GM12878 (cell line): ENCODE measurements around the gene MIAT. TPM values are rescaled to one million over a fixed set of nuclear protein-coding genes. Genes with fewer than 3 reads are reported as not detected.

Experiments used
- BMI1 ChIP-seq: fragments of 450-650 bp; IDR thresholded peaks from 2 replicates; pipeline ENCODE4 v1.6.1; 2016; ENCODE audit warnings: mild to moderate bottlenecking, moderate library complexity, borderline replicate concordance
- CHD2 ChIP-seq: IDR thresholded peaks from 2 replicates; pipeline ENCODE4 v1.6.1; 2011; ENCODE audit warnings: low read depth, low read length, improper control_type of control experiment, borderline replicate concordance
- CREM ChIP-seq: IDR thresholded peaks from 2 replicates; pipeline ENCODE4 v1.6.1; 2014; ENCODE audit warnings: antibody characterized with exemption, low read depth
- EGR1 ChIP-seq, 2 experiments: IDR thresholded peaks; 1 replicate in 1 of 2; 2 replicates in 1 of 2; pipeline ENCODE4 v1.6.1; 2011 to 2012; ENCODE audit warnings: low read depth in 2 of 2, low read length in 2 of 2, borderline replicate concordance in 1 of 2, mild to moderate bottlenecking in 1 of 2, moderate library complexity in 1 of 2
- ESRRA ChIP-seq: IDR thresholded peaks from 2 replicates; pipeline ENCODE4 v1.6.1; 2012; ENCODE audit warnings: mild to moderate bottlenecking, low read length, improper control_type of control experiment
- IKZF2 ChIP-seq, 2 experiments: fragments of 450-650 bp; IDR thresholded peaks; 2 replicates each; pipeline ENCODE4 v1.6.1; 2017; ENCODE audit warnings: mild to moderate bottlenecking in 2 of 2, moderate library complexity in 2 of 2
- NFYB ChIP-seq: IDR thresholded peaks from 2 replicates; pipeline ENCODE4 v1.6.1; 2011; ENCODE audit warnings: low read depth, mild to moderate bottlenecking, low read length, improper control_type of control experiment, moderate library complexity; ENCODE audit not compliant: insufficient read depth
- POLR2A ChIP-seq: IDR thresholded peaks from 2 replicates; pipeline ENCODE4 v1.6.1; 2011; ENCODE audit warnings: low read depth, mild to moderate bottlenecking, low read length
- POLR2AphosphoS2 ChIP-seq: IDR thresholded peaks from 2 replicates; pipeline ENCODE4 v1.6.1; 2011; ENCODE audit warnings: low read depth, mild to moderate bottlenecking, low read length, improper control_type of control experiment, moderate library complexity
- RCOR1 ChIP-seq: conservative IDR thresholded peaks from 2 replicates; pipeline ENCODE4 v1.6.1; 2012; ENCODE audit warnings: low read depth, low read length, improper control_type of control experiment
- RELB ChIP-seq: fragments of 450-650 bp; IDR thresholded peaks from 2 replicates; pipeline ENCODE4 v1.6.1; 2017; ENCODE audit warnings: low read depth, mild to moderate bottlenecking, moderate library complexity
- SMAD5 ChIP-seq: IDR thresholded peaks from 2 replicates; pipeline ENCODE4 v1.6.1; 2016; ENCODE audit warnings: antibody characterized with exemption, low read depth
- SMC3 ChIP-seq: IDR thresholded peaks from 2 replicates; pipeline ENCODE4 v1.6.1; 2011; ENCODE audit warnings: low read length, improper control_type of control experiment, borderline replicate concordance
- TAF1 ChIP-seq: IDR thresholded peaks from 2 replicates; pipeline ENCODE4 v1.6.1; 2011; ENCODE audit warnings: mild to moderate bottlenecking, low read depth, low read length, borderline replicate concordance
- TCF3 ChIP-seq: IDR thresholded peaks from 2 replicates; pipeline ENCODE4 v1.6.1; 2012; ENCODE audit warnings: low read depth, mild to moderate bottlenecking, low read length, borderline replicate concordance; ENCODE audit not compliant: insufficient read depth
- ZBTB4 ChIP-seq: fragments of 450-650 bp; formaldehyde crosslinking; IDR thresholded peaks from 2 replicates; pipeline ENCODE4 v1.4.0; 2022; ENCODE audit warnings: mild to moderate bottlenecking, moderate library complexity
- polyA plus RNA-seq, 11 experiments: library from polyadenylated mRNA; depleted of rRNA in 4 of 11; unstranded in 6 of 11; stranded (reverse) in 5 of 11; fragments of >200 nt; fragmentation: Nextera tagmentation in 4 of 11; fragmentation: Illumina TruSeq in 1 of 11; extraction: Ambion mirVana in 4 of 11; extraction: Trizol in 1 of 11; gene quantifications; 1 replicate in 1 of 11; 2 replicates in 10 of 11; pipeline versions ENCODE4 v1.2.1 to v1.2.3, GENCODE V29; 2011 to 2016; ENCODE audit warnings: inconsistent platforms in 2 of 11, missing spikeins in 2 of 11, low read depth in 1 of 11
- total RNA-seq, 4 experiments: library from RNA; depleted of rRNA in 3 of 4; stranded (reverse); fragments of >200 nt in 3 of 4; fragmentation: Illumina TruSeq in 1 of 4; extraction: Trizol in 1 of 4; gene quantifications; 2 replicates each; pipeline versions ENCODE4 v1.2.1 to v1.2.3, GENCODE V29; 2013 to 2021
- TF ChIP-seq, protein P1 (sequence below): IDR thresholded peaks from 2 replicates; pipeline ENCODE4 v1.6.1; 2011; ENCODE audit warnings: low read depth, mild to moderate bottlenecking, low read length, moderate library complexity, borderline replicate concordance; ENCODE audit errors: extremely low read depth
- TF ChIP-seq, protein P2 (sequence below), 3 experiments: IDR thresholded peaks in 2 of 3; conservative IDR thresholded peaks in 1 of 3; 2 replicates each; pipeline ENCODE4 v1.5.1; 2011; ENCODE audit warnings: low read depth in 3 of 3, low read length in 3 of 3, mild to moderate bottlenecking in 3 of 3, control low read depth in 2 of 3, moderate library complexity in 2 of 3, inconsistent platforms in 1 of 3, mixed read lengths in 1 of 3; ENCODE audit not compliant: control insufficient read depth in 2 of 3, insufficient read depth in 1 of 3; ENCODE audit errors: extremely low read depth in 1 of 3
- TF ChIP-seq, protein P3 (sequence below): IDR thresholded peaks from 2 replicates; pipeline ENCODE4 v1.6.1; 2011; ENCODE audit warnings: low read depth, low read length, improper control_type of control experiment, borderline replicate concordance

Gene MIAT
- total and polyA plus RNA-seq, 10 of the 15 experiments (the other 5 are each of a cell fraction or from before 2014, with no cell fraction given): 0.39 to 13.7 (median 4.6) TPM

GRCh38 chr22:26642465-26643417, 14.6 kb upstream of the MIAT start (continued):
- TF ChIP-seq BMI1 (no peak), IKZF2 (IDR thresholded peaks at IDR 0.05) (no peak), NFYB (no peak), SMAD5 (no peak), EGR1 (IDR thresholded peaks at IDR 0.05; ENCODE audit: borderline replicate concordance in 1 of 2, low read depth in 2 of 2, low read length in 2 of 2) (no peak), RCOR1 (no peak), POLR2AphosphoS2 (no peak), TAF1 (no peak), CREM (peak; percentile 35; the same call in 1 of the 2 replicates), ESRRA (no peak), SMC3 (no peak; the same call in 1 of the 2 replicates), RELB (0 out of 2 replicates have a peak, but pooled peaks have one; percentile 17), ZBTB4 (CRISPR knock-in tag) (no peak), CHD2 (no peak), POLR2A (0 out of 2 replicates have a peak, but pooled peaks have one; percentile 38), TCF3 (no peak)
- TF ChIP-seq, protein P1, sequence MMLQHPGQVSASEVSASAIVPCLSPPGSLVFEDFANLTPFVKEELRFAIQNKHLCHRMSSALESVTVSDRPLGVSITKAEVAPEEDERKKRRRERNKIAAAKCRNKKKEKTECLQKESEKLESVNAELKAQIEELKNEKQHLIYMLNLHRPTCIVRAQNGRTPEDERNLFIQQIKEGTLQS: no peak
- TF ChIP-seq, protein P2, sequence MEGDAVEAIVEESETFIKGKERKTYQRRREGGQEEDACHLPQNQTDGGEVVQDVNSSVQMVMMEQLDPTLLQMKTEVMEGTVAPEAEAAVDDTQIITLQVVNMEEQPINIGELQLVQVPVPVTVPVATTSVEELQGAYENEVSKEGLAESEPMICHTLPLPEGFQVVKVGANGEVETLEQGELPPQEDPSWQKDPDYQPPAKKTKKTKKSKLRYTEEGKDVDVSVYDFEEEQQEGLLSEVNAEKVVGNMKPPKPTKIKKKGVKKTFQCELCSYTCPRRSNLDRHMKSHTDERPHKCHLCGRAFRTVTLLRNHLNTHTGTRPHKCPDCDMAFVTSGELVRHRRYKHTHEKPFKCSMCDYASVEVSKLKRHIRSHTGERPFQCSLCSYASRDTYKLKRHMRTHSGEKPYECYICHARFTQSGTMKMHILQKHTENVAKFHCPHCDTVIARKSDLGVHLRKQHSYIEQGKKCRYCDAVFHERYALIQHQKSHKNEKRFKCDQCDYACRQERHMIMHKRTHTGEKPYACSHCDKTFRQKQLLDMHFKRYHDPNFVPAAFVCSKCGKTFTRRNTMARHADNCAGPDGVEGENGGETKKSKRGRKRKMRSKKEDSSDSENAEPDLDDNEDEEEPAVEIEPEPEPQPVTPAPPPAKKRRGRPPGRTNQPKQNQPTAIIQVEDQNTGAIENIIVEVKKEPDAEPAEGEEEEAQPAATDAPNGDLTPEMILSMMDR (IDR thresholded peaks at IDR 0.05 in 2 of 3, conservative IDR thresholded peaks at IDR 0.05 in 1 of 3; ENCODE audit: control insufficient read depth in 2 of 3, extremely low read depth in 1 of 3, insufficient read depth in 1 of 3, low read depth in 3 of 3, low read length in 3 of 3): peak; percentile 31 to 40 (median 39); a peak in 5 of 6 replicates
- TF ChIP-seq, protein P3, sequence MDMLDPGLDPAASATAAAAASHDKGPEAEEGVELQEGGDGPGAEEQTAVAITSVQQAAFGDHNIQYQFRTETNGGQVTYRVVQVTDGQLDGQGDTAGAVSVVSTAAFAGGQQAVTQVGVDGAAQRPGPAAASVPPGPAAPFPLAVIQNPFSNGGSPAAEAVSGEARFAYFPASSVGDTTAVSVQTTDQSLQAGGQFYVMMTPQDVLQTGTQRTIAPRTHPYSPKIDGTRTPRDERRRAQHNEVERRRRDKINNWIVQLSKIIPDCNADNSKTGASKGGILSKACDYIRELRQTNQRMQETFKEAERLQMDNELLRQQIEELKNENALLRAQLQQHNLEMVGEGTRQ: no peak
